Muscle layer of duodenum (tissue), 2 donors: ENCODE data around the gene ANKS1A.
"Not testable (repeated sequence)": the region's sequence is repeated elsewhere in the genome, so short reads cannot be mapped to it uniquely, and the experiment has no call there.

Experiments
- H3K27ac ChIP-seq: one replicate; pipeline ENCODE4 v1.7.0; 2013; ENCODE audit warnings: mild to moderate bottlenecking, low read length
- H3K27me3 ChIP-seq: one replicate; pipeline ENCODE4 v1.7.0; 2013; ENCODE audit warnings: low read depth, mild to moderate bottlenecking, control low read depth, low read length
- H3K36me3 ChIP-seq, 2 donors: one replicate each; pipeline ENCODE4 v1.7.0; 2013; ENCODE audit warnings: low read length in 2 of 2, control low read depth in 1 of 2, mild to moderate bottlenecking in 1 of 2; ENCODE audit not compliant: insufficient read depth in 2 of 2, control insufficient read depth in 1 of 2
- H3K4me1 ChIP-seq, 2 donors: one replicate each; pipeline ENCODE4 v1.7.0; 2013; ENCODE audit warnings: low read length in 2 of 2, mild to moderate bottlenecking in 2 of 2, control low read depth in 1 of 2, moderate library complexity in 1 of 2; ENCODE audit not compliant: insufficient read depth in 2 of 2, control insufficient read depth in 1 of 2
- H3K4me3 ChIP-seq, 2 donors: one replicate each; pipeline ENCODE4 v1.7.0; 2013; ENCODE audit warnings: low read length in 2 of 2, low read depth in 1 of 2, mild to moderate bottlenecking in 1 of 2
- H3K9me3 ChIP-seq, 2 donors: one replicate each; pipeline ENCODE4 v1.7.0; 2013; ENCODE audit warnings: low read length in 2 of 2, control low read depth in 1 of 2, mild to moderate bottlenecking in 1 of 2; ENCODE audit not compliant: control insufficient read depth in 1 of 2
- donor health status: healthy.

Gene ANKS1A

GRCh38 chr6:34866509-34866908 lies 22.5 kb upstream of the ANKS1A start:
- no peak overlapping the region for H3K27ac ChIP-seq
- peaks cover 24 to 32% of the 10 kb centered on the region in 2 donors for H3K36me3 ChIP-seq
- no peak overlapping the region for H3K4me3 ChIP-seq
- H3K4me1 ChIP-seq: no peaks in the 10 kb centered on the region
- no peaks in the 10 kb centered on the region for H3K9me3 ChIP-seq
- H3K27me3 ChIP-seq: no peaks in the 10 kb centered on the region

- no peak overlapping the region for H3K27ac ChIP-seq
- H3K27me3 ChIP-seq: no peaks in the 10 kb centered on the region
- no peaks in the 10 kb centered on the region for H3K9me3 ChIP-seq
- H3K4me1 ChIP-seq: no peaks in the 10 kb centered on the region
- H3K36me3 ChIP-seq: peaks cover 32 to 41% of the 10 kb centered on the region in 2 donors
- H3K4me3 ChIP-seq: no peak overlapping the region
Measured at GRCh38 chr6:34867484-34867883, 21.6 kb upstream of the ANKS1A start.

GRCh38 chr6:34871853-34872252 lies 17.2 kb upstream of the ANKS1A start:
- H3K27ac ChIP-seq: no peak overlapping the region
- no peaks in the 10 kb centered on the region for H3K27me3 ChIP-seq
- no peaks in the 10 kb centered on the region for H3K4me1 ChIP-seq
- no peak overlapping the region for H3K4me3 ChIP-seq
- H3K9me3 ChIP-seq: no peaks in the 10 kb centered on the region
- H3K36me3 ChIP-seq: peaks cover 61% of the 10 kb centered on the region in 2 donors

GRCh38 chr6:34872332-34872731 lies 16.7 kb upstream of the ANKS1A start:
- Histone ChIP-seq H3K4me3 (no peak overlapping the region), H3K9me3 (no peaks in the 10 kb centered on the region), H3K27ac (no peak overlapping the region), H3K36me3 (peaks cover 56 to 62% of the 10 kb centered on the region in 2 donors), H3K27me3 (no peaks in the 10 kb centered on the region), H3K4me1 (no peaks in the 10 kb centered on the region)

DNA sequence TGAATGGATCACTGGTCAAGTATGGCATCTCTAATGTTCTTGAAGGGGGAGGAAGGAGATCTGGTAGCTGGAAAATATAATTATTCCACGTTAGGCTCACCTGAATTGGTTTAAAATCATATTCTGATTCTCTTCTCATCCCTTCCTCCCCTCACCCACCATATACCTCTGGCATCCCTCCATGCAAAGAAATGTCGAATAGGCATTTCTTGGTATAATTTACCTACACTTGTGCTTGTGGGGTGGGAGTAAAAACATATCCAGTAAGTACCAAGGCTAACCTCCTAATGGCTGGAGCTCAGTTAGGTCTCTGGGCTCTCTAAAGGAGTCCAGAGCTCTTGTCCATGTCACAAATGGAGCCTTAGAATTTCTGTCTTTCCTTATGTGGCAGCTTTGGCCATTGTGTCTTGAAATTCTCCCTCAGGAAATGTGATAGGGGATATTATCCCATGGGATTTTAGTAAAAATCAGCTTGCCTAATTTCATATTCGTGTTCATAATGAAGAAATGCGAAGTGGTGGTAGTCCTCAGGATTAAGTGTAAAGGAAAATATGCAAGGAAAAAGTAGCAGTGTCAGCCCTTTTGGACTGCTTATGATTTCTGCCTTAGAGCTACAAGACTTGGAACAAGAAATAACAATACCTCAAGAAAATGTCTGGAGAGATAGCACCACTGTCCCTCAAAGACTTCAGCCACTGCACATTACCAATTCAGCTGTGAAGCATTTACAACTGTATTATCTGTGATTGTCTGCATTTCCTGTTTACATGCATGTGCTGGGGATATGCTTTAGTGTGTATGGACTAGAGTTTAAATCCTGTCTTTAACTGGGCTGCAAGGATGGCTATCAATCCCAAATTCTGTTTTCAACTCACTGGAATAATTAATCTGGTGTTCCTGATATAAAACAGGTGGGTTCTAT lies 13.5 kb upstream of the ANKS1A start:
- peaks cover 60 to 73% of the 10 kb centered on the region in 2 donors for H3K36me3 ChIP-seq
- H3K9me3 ChIP-seq: no peaks in the 10 kb centered on the region
- H3K27ac ChIP-seq: no peak overlapping the region

GRCh38 chr6:34876472-34876871 lies 12.6 kb upstream of the ANKS1A start:
- H3K36me3 ChIP-seq: peaks cover 56 to 66% of the 10 kb centered on the region in 2 donors
- no peaks in the 10 kb centered on the region for H3K9me3 ChIP-seq
- no peak overlapping the region for H3K27ac ChIP-seq
- no peaks in the 10 kb centered on the region for H3K4me1 ChIP-seq
- no peak overlapping the region for H3K4me3 ChIP-seq
- H3K27me3 ChIP-seq: no peaks in the 10 kb centered on the region

More for the DNA sequence above, 13.5 kb upstream of the ANKS1A start:
- Histone ChIP-seq H3K27me3 (no peaks in the 10 kb centered on the region), H3K4me3 (no peak overlapping the region), H3K4me1 (no peaks in the 10 kb centered on the region)

GRCh38 chr6:34877259-34877658 lies 11.8 kb upstream of the ANKS1A start:
- no peaks in the 10 kb centered on the region for H3K9me3 ChIP-seq
- no peak overlapping the region for H3K4me3 ChIP-seq
- no peaks in the 10 kb centered on the region for H3K4me1 ChIP-seq
- no peak overlapping the region for H3K27ac ChIP-seq
- H3K36me3 ChIP-seq: peaks cover 48 to 60% of the 10 kb centered on the region in 2 donors
- H3K27me3 ChIP-seq: no peaks in the 10 kb centered on the region

DNA sequence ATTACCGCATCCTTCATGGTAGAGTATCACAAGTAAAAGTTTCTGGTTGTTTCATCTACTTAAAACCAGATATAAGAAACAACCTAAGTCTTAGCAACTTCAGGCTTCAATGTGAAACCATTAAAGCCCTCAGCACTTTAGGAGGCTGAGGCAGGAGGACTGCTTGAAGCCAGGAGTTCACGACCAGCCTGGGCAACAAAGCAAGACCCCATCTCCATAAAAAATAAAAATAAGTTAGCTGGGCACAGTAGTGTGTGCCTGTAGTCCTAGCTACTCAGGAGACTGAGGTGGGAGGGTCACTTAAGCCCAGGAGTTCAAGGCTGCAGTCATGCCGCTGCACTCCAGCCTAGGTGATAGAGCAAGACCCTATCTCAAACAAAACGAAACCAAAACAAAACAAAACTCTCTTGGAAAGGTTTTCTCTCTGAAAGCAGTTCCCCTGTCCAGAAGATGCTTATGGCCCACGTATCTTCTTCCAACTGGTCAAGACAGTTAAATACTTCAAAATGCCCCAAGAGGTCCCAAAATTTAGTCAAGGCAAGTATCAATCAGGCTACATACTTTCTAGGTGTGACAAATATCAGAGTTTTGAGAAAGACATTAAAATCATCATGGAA lies 11.1 kb upstream of the ANKS1A start:
- Histone ChIP-seq H3K4me3 (no peak overlapping the region), H3K27me3 (no peaks in the 10 kb centered on the region), H3K9me3 (no peaks in the 10 kb centered on the region), H3K36me3 (peaks cover 43 to 52% of the 10 kb centered on the region in 2 donors), H3K4me1 (no peaks in the 10 kb centered on the region), H3K27ac (no peak overlapping the region)

- not testable (repeated sequence) for H3K27me3 ChIP-seq, H3K4me1 ChIP-seq, H3K27ac ChIP-seq, H3K4me3 ChIP-seq, H3K9me3 ChIP-seq
- peaks cover 14 to 18% of the 10 kb centered on the region in 2 donors for H3K36me3 ChIP-seq
Measured at GRCh38 chr6:34884073-34884472, 5.0 kb upstream of the ANKS1A start.

DNA sequence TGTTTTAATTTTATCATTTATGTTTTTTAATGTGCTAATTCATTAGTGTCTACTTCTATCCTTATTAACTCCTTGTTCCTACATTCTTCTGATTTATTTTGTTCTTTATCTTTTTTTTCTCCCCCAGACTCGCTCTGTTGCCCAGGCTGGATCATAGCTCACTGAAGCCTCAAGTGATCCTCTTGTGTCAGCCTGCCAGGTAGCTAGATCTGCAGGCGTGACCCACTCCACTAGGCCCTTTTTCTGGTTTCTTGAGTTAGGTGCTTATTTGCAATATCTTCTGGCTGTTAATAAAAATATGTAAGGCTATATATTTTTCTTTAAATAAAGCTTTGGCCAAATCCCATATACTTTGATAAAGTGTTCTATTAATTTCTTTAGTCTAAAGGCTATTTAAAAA lies 4.1 kb upstream of the ANKS1A start:
- Histone ChIP-seq H3K4me1 (peaks cover 0 to 11% of the 10 kb centered on the region in 2 donors), H3K27ac (no peak overlapping the region), H3K36me3 (peaks cover 8 to 12% of the 10 kb centered on the region in 2 donors), H3K4me3 (no peak overlapping the region), H3K27me3 (no peaks in the 10 kb centered on the region), H3K9me3 (no peaks in the 10 kb centered on the region)

DNA sequence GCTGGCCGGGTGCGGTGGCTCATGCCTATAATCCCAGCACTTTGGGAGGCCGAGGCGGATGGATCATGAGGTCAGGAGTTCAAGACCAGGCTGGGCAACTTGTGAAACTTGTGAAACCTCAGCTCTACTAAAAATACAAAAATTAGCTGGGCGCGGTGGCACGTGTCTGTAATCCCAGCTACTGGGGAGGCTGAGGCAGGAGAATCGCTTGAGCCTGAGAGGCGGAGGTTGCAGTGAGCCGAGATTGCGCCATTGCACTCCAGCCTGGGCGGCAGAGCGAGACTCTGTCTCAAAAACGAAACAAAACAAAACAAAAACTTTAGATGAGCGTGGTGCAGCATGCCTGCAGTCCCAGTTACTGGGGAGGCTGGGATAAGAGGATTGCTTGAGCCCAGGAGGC lies 3.2 kb upstream of the ANKS1A start:
- not testable (repeated sequence) for H3K36me3 ChIP-seq, H3K9me3 ChIP-seq, H3K27ac ChIP-seq, H3K4me3 ChIP-seq, H3K27me3 ChIP-seq
- H3K4me1 ChIP-seq: peaks cover 4 to 17% of the 10 kb centered on the region in 2 donors
